Nephron progenitor cell (in vitro differentiated cells): Measurements from ENCODE around the gene MACROD2.

ENCODE experiments used
- DNase-seq: peaks from one replicate; pipeline ENCODE4 v3.0.0; 2021
- H3K27ac Mint-ChIP-seq: 2 replicates; pipeline ENCODE4 v1.8.0; 2021; ENCODE audit warnings: mild to moderate bottlenecking, moderate library complexity, mixed read lengths
- H3K27me3 Mint-ChIP-seq: 2 replicates; pipeline ENCODE4 v1.8.0; 2021; ENCODE audit warnings: mild to moderate bottlenecking, low read depth, mixed read lengths; ENCODE audit not compliant: poor library complexity
- H3K36me3 Mint-ChIP-seq: 2 replicates; pipeline ENCODE4 v1.8.0; 2021; ENCODE audit warnings: low read depth, mixed read lengths
- H3K4me1 Mint-ChIP-seq: 2 replicates; pipeline ENCODE4 v1.8.0; 2021; ENCODE audit warnings: mixed read lengths
- H3K4me3 Mint-ChIP-seq: 2 replicates; pipeline ENCODE4 v1.8.0; 2021; ENCODE audit warnings: mild to moderate bottlenecking, moderate library complexity, mixed read lengths
- H3K9me3 Mint-ChIP-seq: 2 replicates; pipeline ENCODE4 v1.8.0; 2021; ENCODE audit warnings: mild to moderate bottlenecking, moderate library complexity, mixed read lengths
- CTCF ChIP-seq: fragments of 200-600 bp; sonication (generic); IDR thresholded peaks from 2 replicates; pipeline ENCODE4 v1.5.0; 2021; ENCODE audit warnings: antibody characterized with exemption

The MACROD2 gene

GRCh38 chr20:16000112-16000511 is 2004.8 kb downstream of the MACROD2 start:
- DNase-seq: no peak
- no peak for TF ChIP-seq CTCF
- Mint-ChIP-seq H3K27me3 (peaks cover 4% of the 10 kb centered on the region), H3K27ac (no peak overlapping the region), H3K4me3 (no peak overlapping the region), H3K9me3 (peaks cover 38% of the 10 kb centered on the region), H3K36me3 (no peaks in the 10 kb centered on the region), H3K4me1 (no peaks in the 10 kb centered on the region)

- peaks cover 8% of the 10 kb centered on the region for H3K27me3 Mint-ChIP-seq
- H3K4me1 Mint-ChIP-seq: no peaks in the 10 kb centered on the region
- H3K4me3 Mint-ChIP-seq: no peak overlapping the region
- H3K9me3 Mint-ChIP-seq: peaks cover 32% of the 10 kb centered on the region
- no peaks in the 10 kb centered on the region for H3K36me3 Mint-ChIP-seq
- no peak for DNase-seq
- no peak for TF ChIP-seq CTCF
- H3K27ac Mint-ChIP-seq: no peak overlapping the region
These were observed 2006.0 kb downstream of the MACROD2 start for GRCh38 chr20:16001286-16001685.

GRCh38 chr20:16003310-16003709 is 2008.0 kb downstream of the MACROD2 start:
- H3K9me3 Mint-ChIP-seq: peaks cover 11% of the 10 kb centered on the region
- no peak for TF ChIP-seq CTCF
- no peak overlapping the region for H3K4me3 Mint-ChIP-seq
- peaks cover 11% of the 10 kb centered on the region for H3K27me3 Mint-ChIP-seq
- no peak overlapping the region for H3K27ac Mint-ChIP-seq
- no peak for DNase-seq
- H3K36me3 Mint-ChIP-seq: no peaks in the 10 kb centered on the region
- H3K4me1 Mint-ChIP-seq: no peaks in the 10 kb centered on the region

DNA sequence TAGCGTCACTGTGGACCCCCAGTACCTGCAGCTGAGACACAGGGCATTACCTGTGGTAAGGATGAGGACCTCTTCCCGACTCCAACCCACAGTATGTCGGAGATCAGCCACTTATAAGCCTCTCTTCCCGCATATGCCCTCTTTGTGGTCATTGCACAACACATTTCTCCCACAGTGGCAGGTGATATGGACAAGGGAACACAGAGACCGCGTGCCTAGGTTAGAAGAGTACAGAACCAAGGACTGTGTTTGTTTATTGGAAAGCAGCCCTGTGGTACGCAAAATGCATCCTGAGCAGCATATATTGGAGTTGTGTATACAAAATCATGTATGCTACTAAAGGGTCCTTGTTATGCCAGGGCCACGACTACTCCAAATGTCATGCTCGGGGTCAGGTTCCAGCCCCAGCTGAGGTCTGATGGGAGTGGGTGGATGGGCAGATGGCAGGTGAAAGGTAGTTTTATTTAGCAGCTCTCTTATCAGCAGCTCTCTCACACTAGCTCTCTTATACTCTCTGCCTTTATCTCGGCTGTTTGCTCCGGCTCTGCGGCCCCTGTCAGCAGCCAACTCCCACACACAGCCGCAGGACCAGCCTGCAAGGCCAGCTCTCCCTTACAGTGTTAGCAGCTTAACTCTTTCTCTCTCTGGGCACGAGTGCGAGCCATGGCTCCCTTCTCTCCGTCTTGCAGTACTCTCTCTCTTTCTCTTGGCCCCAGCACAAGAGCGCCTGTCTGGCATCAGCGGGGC is 2009.0 kb downstream of the MACROD2 start:
- Mint-ChIP-seq H3K27me3 (peaks cover 11% of the 10 kb centered on the region), H3K27ac (peak overlapping the region; percentile 5), H3K4me3 (no peak overlapping the region), H3K36me3 (no peaks in the 10 kb centered on the region), H3K9me3 (peaks cover 3% of the 10 kb centered on the region), H3K4me1 (no peaks in the 10 kb centered on the region)
- no peak for TF ChIP-seq CTCF
- no peak for DNase-seq

GRCh38 chr20:16005021-16005914 is 2010.0 kb downstream of the MACROD2 start:
- no peak for DNase-seq
- peaks cover 11% of the 10 kb centered on the region for H3K27me3 Mint-ChIP-seq
- no peak for TF ChIP-seq CTCF
- no peaks in the 10 kb centered on the region for H3K4me1 Mint-ChIP-seq
- H3K4me3 Mint-ChIP-seq: no peak overlapping the region
- peak overlapping the region; percentile 14 for H3K27ac Mint-ChIP-seq
- H3K36me3 Mint-ChIP-seq: no peaks in the 10 kb centered on the region
- no peaks in the 10 kb centered on the region for H3K9me3 Mint-ChIP-seq
